SK-N-SH (cell line): Measurements from ENCODE around the gene ESM1. TPM values are rescaled to one million over a fixed set of nuclear protein-coding genes. Genes with fewer than 3 reads are reported as not detected.
"Not testable (repeated sequence)": the region's sequence is repeated elsewhere in the genome, so short reads cannot be mapped to it uniquely, and the experiment has no call there.

Source experiments
- CTCF ChIA-PET: fragments of 300-600, 350-600 bp; formaldehyde crosslinking; extraction: SDS; loops from one replicate; lab custom pipeline; 2021; lab: Yijun Ruan, JAX
- POLR2A ChIA-PET: fragments of 350-600 bp; sonication (Branson Sonifier 250); formaldehyde crosslinking; extraction: SDS; loops from one replicate; lab custom pipeline; 2020; ENCODE audit warnings: antibody characterized with exemption, inconsistent platforms; lab: Yijun Ruan, JAX
- DNase-seq: peaks from one replicate; pipeline ENCODE4 v3.0.0; 2012
- H2AFZ ChIP-seq: fragments of 200-600 bp; sonication (generic); 2 replicates; pipeline ENCODE4 v1.8.1; 2016; ENCODE audit warnings: antibody characterized with exemption, mild to moderate bottlenecking, low read depth
- H3F3A ChIP-seq: fragments of 200-600 bp; sonication (generic); replicated peaks from 2 replicates; pipeline ENCODE3; 2016; ENCODE audit warnings: antibody characterized with exemption, mild to moderate bottlenecking; ENCODE audit not compliant: insufficient read depth
- H3K27ac ChIP-seq, 2 experiments: fragments of 200-500 bp in 1 of 2; fragments of 200-600 bp in 1 of 2; sonication (Bioruptor generic) in 1 of 2; sonication (generic), shearing (Covaris generic) in 1 of 2; 2 replicates each; pipeline versions ENCODE4 v1.5.1 to v1.6.1; 2014 to 2016; ENCODE audit warnings: low read depth in 2 of 2, inconsistent platforms in 1 of 2, low read length in 1 of 2, mild to moderate bottlenecking in 1 of 2, mixed read lengths in 1 of 2
- H3K27me3 ChIP-seq: fragments of 200-600 bp; sonication (generic), shearing (Covaris generic); 2 replicates; pipeline ENCODE4 v1.6.1; 2016; ENCODE audit warnings: mixed run types; ENCODE audit not compliant: insufficient read depth
- H3K36me3 ChIP-seq, 2 experiments: fragments of 200-500 bp in 1 of 2; fragments of 200-600 bp in 1 of 2; sonication (Bioruptor generic) in 1 of 2; sonication (generic) in 1 of 2; replicated peaks in 1 of 2; 2 replicates each; pipeline versions ENCODE3 to v1.5.1; 2014 to 2016; ENCODE audit warnings: low read length in 1 of 2, mild to moderate bottlenecking in 1 of 2; ENCODE audit not compliant: insufficient read depth in 2 of 2, control insufficient read depth in 1 of 2
- H3K4me1 ChIP-seq, 2 experiments: fragments of 200-500 bp in 1 of 2; fragments of 200-600 bp in 1 of 2; sonication (Bioruptor generic) in 1 of 2; sonication (generic), shearing (Covaris generic) in 1 of 2; 2 replicates each; pipeline versions ENCODE4 v1.5.1 to v1.6.1; 2014 to 2016; ENCODE audit warnings: low read depth in 1 of 2, low read length in 1 of 2, mixed run types in 1 of 2; ENCODE audit not compliant: insufficient read depth in 2 of 2, control insufficient read depth in 1 of 2
- H3K4me2 ChIP-seq: fragments of 200-600 bp; sonication (generic), shearing (Covaris generic); 2 replicates; pipeline ENCODE4 v1.6.1; 2017; ENCODE audit warnings: mixed run types
- H3K4me3 ChIP-seq, 2 experiments: fragments of 200-500 bp in 1 of 2; fragments of 200-600 bp in 1 of 2; sonication (Bioruptor generic) in 1 of 2; sonication (generic), shearing (Covaris generic) in 1 of 2; 2 replicates each; pipeline versions ENCODE4 v1.5.1 to v1.8.1; 2014 to 2016; ENCODE audit warnings: low read depth in 2 of 2, inconsistent platforms in 1 of 2, low read length in 1 of 2, mild to moderate bottlenecking in 1 of 2, mixed read lengths in 1 of 2, moderate library complexity in 1 of 2
- H3K79me2 ChIP-seq: fragments of 200-600 bp; sonication (generic); 2 replicates; pipeline ENCODE4 v1.8.1; 2017; ENCODE audit warnings: mild to moderate bottlenecking; ENCODE audit not compliant: insufficient read depth
- H3K9ac ChIP-seq: fragments of 200-600 bp; sonication (generic); 2 replicates; pipeline ENCODE4 v1.6.1; 2017; ENCODE audit warnings: mixed run types
- H3K9me2 ChIP-seq: fragments of 200-600 bp; sonication (generic); 2 replicates; pipeline ENCODE4 v1.6.1; 2017; ENCODE audit warnings: mixed run types
- H3K9me3 ChIP-seq: fragments of 200-600 bp; sonication (generic); 2 replicates; pipeline ENCODE4 v1.6.1; 2017; ENCODE audit warnings: mixed run types, mild to moderate bottlenecking, moderate library complexity
- H4K20me1 ChIP-seq: fragments of 200-600 bp; sonication (generic); 2 replicates; pipeline ENCODE4 v1.6.1; 2017; ENCODE audit warnings: mild to moderate bottlenecking, mixed run types; ENCODE audit not compliant: insufficient read depth
- CHD2 ChIP-seq: fragments of 150-350 bp; IDR thresholded peaks from 2 replicates; pipeline ENCODE4 v1.6.1; 2018; ENCODE audit warnings: low read length; ENCODE audit not compliant: partially characterized antibody
- ELF1 ChIP-seq: IDR thresholded peaks from 2 replicates; pipeline ENCODE4 v1.4.0; 2012
- FOXJ3 ChIP-seq: sonication (generic); formaldehyde crosslinking; IDR thresholded peaks from 2 replicates; pipeline ENCODE4 v1.5.1; 2020; ENCODE audit warnings: mild to moderate bottlenecking, missing genetic modification reagents
- GABPA ChIP-seq: IDR thresholded peaks from 2 replicates; pipeline ENCODE4 v1.4.0; 2012; ENCODE audit warnings: low read depth, mild to moderate bottlenecking
- GATA2 ChIP-seq: sonication (generic); formaldehyde crosslinking; IDR thresholded peaks from 2 replicates; pipeline ENCODE4 v1.5.0; 2020; ENCODE audit warnings: mild to moderate bottlenecking, missing genetic modification reagents
- IRF3 ChIP-seq: fragments of 150-350 bp; IDR thresholded peaks from 2 replicates; pipeline ENCODE4 v1.6.1; 2016; ENCODE audit warnings: mild to moderate bottlenecking, low read depth, low read length
- JUND ChIP-seq: IDR thresholded peaks from 2 replicates; pipeline ENCODE4 v1.4.0; 2012
- PBX3 ChIP-seq: IDR thresholded peaks from 2 replicates; pipeline ENCODE4; 2012
- RCOR1 ChIP-seq: fragments of 150-350 bp; IDR thresholded peaks from 2 replicates; pipeline ENCODE4 v1.6.1; 2017; ENCODE audit warnings: antibody characterized with exemption, low read length
- REST ChIP-seq: IDR thresholded peaks from 2 replicates; pipeline ENCODE4 v1.6.1; 2012; ENCODE audit warnings: mild to moderate bottlenecking, low read depth, low read length, moderate library complexity
- RFX5 ChIP-seq: IDR thresholded peaks from 2 replicates; pipeline ENCODE4 v1.6.1; 2012; ENCODE audit warnings: mild to moderate bottlenecking, improper control_type of control experiment, low read length
- RXRA ChIP-seq: IDR thresholded peaks from 2 replicates; pipeline ENCODE4 v1.4.0; 2012; ENCODE audit warnings: low read depth, mild to moderate bottlenecking, borderline replicate concordance
- SIN3A ChIP-seq: IDR thresholded peaks from 2 replicates; pipeline ENCODE4 v1.6.1; 2012; ENCODE audit warnings: low read depth, mild to moderate bottlenecking, low read length, moderate library complexity, borderline replicate concordance
- USF1 ChIP-seq: IDR thresholded peaks from 2 replicates; pipeline ENCODE4 v1.4.0; 2012; ENCODE audit warnings: low read depth, borderline replicate concordance
- USF2 ChIP-seq: fragments of 150-350 bp; IDR thresholded peaks from 2 replicates; pipeline ENCODE4 v1.6.1; 2017; ENCODE audit warnings: antibody characterized with exemption, low read length, low read depth, borderline replicate concordance
- YY1 ChIP-seq: IDR thresholded peaks from 2 replicates; pipeline ENCODE4 v1.4.0; 2012; ENCODE audit warnings: low read depth, mild to moderate bottlenecking
- ZBTB33 ChIP-seq: IDR thresholded peaks from 2 replicates; pipeline ENCODE4 v1.4.0; 2012; ENCODE audit warnings: low read depth, borderline replicate concordance
- WGBS: methylation state at CpG from one replicate; pipeline ENCODE4 v1.1.6; 2017; ENCODE audit warnings: low lambda C conversion rate; 5-methylcytosine and 5-hydroxymethylcytosine counted together
- polyA plus RNA-seq, 3 experiments: library from polyadenylated mRNA; depleted of rRNA; stranded (reverse); fragments of >200 nt; gene quantifications; 2 replicates each; pipeline ENCODE4 v1.2.3, GENCODE V29; 2012

The ESM1 gene
- polyA plus RNA-seq, 1 of the 3 experiments (the other 2 are of a cell fraction), result 36.5 TPM

- DNase-seq, H3K9me2 ChIP-seq, CTCF ChIA-PET, H3K4me2 ChIP-seq, H3K79me2 ChIP-seq, H3K9ac ChIP-seq, H3K27me3 ChIP-seq, POLR2A ChIA-PET, H2AFZ ChIP-seq, H3K4me1 ChIP-seq, H4K20me1 ChIP-seq, H3K4me3 ChIP-seq, H3K36me3 ChIP-seq, H3K9me3 ChIP-seq, H3K27ac ChIP-seq: not testable (repeated sequence)
- 38% methylated on average over 2 of the region's 2 CpGs for WGBS
- H3F3A ChIP-seq, result peaks cover 20% of the 10 kb centered on the region
Measured at GRCh38 chr5:55002166-55002565, 16.8 kb upstream of the ESM1 start.

GRCh38 chr5:54997081-54997480 lies 11.7 kb upstream of the ESM1 start:
- WGBS, result 21% methylated on average over 2 of the region's 2 CpGs
- Histone ChIP-seq H3F3A (peaks cover 12% of the 10 kb centered on the region), H3K4me1 (peaks cover 0 to 10% of the 10 kb centered on the region in 2 experiments; a peak in 1 of 4 replicates), H3K27me3 (no peaks in the 10 kb centered on the region), H4K20me1 (no peaks in the 10 kb centered on the region), H3K9me2 (no peaks in the 10 kb centered on the region), H3K27ac (no peak overlapping the region), H3K36me3 (no peaks in the 10 kb centered on the region), H3K79me2 (no peaks in the 10 kb centered on the region), H3K4me3 (no peak overlapping the region), H3K4me2 (no peak overlapping the region), H3K9me3 (no peaks in the 10 kb centered on the region), H3K9ac (no peak overlapping the region), H2AFZ (no peak overlapping the region)
- ChIA-PET POLR2A (no interaction called here), CTCF (interaction anchor here (1.0 kb wide), 1 partner anchor 8 kb away, joined by 3 read pairs; no protein-coding TSS in a partner anchor)
- DNase-seq, result no peak
- TF ChIP-seq YY1, result no peak
- no peak for TF ChIP-seq RCOR1
- TF ChIP-seq USF2, result no peak
- no peak for TF ChIP-seq RFX5
- TF ChIP-seq ZBTB33, result no peak
- no peak for TF ChIP-seq JUND
- TF ChIP-seq USF1, result no peak
- TF ChIP-seq GATA2, result no peak
- no peak for TF ChIP-seq IRF3
- no peak for TF ChIP-seq SIN3A
- TF ChIP-seq GABPA, result no peak
- no peak for TF ChIP-seq RXRA
- no peak for TF ChIP-seq FOXJ3 (CRISPR knock-in tag)
- TF ChIP-seq CHD2, result no peak
- no peak for TF ChIP-seq ELF1
- TF ChIP-seq REST, result no peak
- no peak for TF ChIP-seq PBX3
